Coronary artery (tissue), 2 donors: ENCODE measurements around the gene PFDN4.

Experiments used
- DNase-seq: peaks from one replicate; pipeline ENCODE4 v3.0.0-alpha.2; 2017; ENCODE audit warnings: low spot score
- H3K27ac ChIP-seq, 2 donors: fragments of 200-600 bp; sonication (generic); one replicate each; pipeline ENCODE4 v1.5.1; 2016 to 2019
- H3K4me3 ChIP-seq: fragments of 200-600 bp; sonication (generic); 2 replicates; pipeline ENCODE4 v1.5.1; 2016; ENCODE audit warnings: mild to moderate bottlenecking, moderate library complexity
- TF ChIP-seq, protein P1 (sequence below): fragments of 200-600 bp; sonication (generic); IDR thresholded peaks from one replicate; pipeline ENCODE4 v1.5.1; 2019; ENCODE audit warnings: antibody characterized with exemption

Gene PFDN4

DNA sequence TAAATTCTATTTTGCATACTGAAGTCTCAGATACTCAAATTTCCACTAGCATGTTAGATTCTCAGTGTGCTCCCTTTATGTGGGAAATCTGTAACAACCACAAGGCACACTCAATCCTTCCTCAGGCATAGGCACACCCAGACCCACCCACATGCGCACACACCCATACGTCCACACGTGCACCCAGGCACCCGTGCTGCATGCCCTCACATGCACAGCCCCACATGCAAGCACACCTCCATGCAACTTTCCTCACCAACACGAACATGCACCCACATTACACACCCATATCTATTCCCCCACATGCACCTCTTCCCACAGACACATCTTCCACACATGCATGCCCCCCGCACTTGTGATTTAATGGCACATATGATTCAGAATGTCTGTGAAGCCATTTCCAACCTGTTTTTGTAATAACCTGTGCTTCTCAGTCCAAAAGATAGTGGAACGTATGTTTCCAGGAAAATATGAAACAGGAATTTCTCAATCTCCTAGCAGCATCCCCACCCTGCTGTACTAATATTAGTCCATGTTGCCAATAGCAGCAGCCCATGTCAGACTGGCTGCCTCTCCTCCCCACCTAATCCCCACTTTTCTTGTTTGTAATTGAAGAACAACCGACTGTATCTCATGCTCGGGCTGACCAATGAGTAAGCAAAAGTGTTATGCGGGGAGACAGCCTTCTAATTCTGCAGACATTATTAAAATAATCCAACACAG lies 22.8 kb upstream of the PFDN4 start:
- DNase-seq = no peak
- TF ChIP-seq, protein P1, sequence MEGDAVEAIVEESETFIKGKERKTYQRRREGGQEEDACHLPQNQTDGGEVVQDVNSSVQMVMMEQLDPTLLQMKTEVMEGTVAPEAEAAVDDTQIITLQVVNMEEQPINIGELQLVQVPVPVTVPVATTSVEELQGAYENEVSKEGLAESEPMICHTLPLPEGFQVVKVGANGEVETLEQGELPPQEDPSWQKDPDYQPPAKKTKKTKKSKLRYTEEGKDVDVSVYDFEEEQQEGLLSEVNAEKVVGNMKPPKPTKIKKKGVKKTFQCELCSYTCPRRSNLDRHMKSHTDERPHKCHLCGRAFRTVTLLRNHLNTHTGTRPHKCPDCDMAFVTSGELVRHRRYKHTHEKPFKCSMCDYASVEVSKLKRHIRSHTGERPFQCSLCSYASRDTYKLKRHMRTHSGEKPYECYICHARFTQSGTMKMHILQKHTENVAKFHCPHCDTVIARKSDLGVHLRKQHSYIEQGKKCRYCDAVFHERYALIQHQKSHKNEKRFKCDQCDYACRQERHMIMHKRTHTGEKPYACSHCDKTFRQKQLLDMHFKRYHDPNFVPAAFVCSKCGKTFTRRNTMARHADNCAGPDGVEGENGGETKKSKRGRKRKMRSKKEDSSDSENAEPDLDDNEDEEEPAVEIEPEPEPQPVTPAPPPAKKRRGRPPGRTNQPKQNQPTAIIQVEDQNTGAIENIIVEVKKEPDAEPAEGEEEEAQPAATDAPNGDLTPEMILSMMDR = no peak
- Histone ChIP-seq H3K27ac (no peak overlapping the region), H3K4me3 (no peak overlapping the region)

DNA sequence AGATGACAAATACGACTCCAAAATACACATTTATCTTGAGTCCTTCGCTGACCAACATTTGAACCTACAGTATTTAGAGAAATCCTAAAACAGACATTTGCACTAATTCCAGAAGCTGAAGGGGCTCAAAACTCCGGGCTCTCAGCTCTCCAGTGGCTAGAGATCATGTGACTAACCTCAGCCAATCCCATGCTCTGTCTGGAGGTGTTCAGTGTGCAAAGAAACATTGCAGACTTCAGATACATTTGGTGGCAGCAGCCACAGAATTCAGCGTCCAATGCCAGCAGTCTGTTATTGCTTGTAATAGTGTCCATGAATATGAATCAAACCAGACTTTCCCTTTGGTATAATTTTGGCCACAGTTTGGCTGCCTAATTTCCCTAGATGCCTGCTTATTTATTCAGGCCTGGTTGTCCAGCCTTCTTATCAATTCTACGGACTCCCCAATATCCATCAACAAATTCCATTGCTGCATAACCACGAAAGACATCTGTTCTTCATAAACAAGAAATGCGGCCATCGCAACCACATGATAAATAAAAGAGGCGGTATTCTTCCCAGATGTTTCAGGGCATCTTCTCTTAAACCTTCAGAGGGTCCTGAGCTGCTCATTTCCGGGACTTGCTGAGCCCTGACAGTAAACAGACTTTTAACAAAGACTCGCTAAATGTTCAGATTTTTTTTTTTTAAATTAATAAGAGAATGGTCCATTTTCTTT lies 19.6 kb upstream of the PFDN4 start:
- no peak overlapping the region for H3K27ac ChIP-seq
- DNase-seq = no peak
- H3K4me3 ChIP-seq = no peak overlapping the region
- TF ChIP-seq, protein P1 = no peak

DNA sequence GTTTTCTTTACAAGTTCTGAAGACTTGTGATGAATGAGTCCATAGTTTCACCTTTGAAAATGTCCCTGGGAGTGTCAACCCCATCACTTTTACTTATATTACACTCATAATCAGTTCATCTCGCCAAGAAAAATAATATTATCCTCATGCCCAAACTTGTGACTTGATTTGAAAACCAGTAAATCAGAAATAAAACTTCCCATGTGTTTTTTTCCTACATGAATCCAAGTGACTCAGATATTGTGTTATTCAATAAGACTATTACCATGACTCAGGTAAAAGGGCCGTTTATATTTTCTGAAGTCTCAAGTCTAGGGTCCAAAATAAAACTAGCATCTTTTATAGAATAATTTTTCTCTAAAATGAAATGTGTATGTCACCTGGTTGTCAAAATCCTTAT lies 18.3 kb upstream of the PFDN4 start:
- no peak overlapping the region for H3K27ac ChIP-seq
- TF ChIP-seq, protein P1 = no peak
- no peak overlapping the region for H3K4me3 ChIP-seq
- no peak for DNase-seq

DNA sequence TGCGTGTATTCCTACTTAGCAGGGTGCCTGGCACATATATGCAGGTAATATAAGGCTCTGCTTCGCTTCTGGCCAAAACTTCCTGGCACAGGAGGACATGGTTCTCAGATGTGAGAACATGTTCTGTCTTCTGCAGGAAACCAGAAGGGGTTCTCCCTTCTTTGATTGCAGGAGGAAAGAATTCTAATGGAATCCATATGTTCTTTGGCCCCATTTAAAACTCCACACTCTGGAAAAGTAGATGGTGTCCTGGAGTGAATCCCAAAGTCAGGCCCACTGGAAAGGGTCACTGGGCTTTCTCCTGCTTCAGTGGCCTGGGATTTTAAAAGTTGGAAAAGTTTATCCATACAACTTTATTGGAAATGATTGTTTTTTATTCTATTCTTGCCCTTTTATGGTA lies 17.7 kb upstream of the PFDN4 start:
- no peak overlapping the region for H3K4me3 ChIP-seq
- no peak overlapping the region for H3K27ac ChIP-seq
- no peak for DNase-seq
- TF ChIP-seq, protein P1 = no peak

DNA sequence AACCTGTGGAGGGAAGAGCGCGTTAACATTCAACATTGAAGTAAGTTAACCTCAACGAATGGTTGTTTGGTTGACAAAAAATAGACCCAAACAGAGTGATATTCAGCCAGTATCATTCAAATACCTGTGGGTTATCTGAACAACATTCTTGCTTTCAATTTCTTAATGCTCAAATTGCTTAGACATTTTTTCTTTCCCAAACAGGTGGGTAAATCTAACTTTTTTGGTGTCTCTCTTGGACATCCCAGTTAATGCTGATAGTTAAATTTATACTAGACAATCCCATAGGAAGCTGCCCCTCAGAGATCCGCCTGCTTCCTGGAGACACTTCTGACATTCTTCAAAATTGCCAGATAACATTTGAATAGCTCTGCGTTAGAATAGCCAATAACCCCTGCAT lies 14.1 kb upstream of the PFDN4 start:
- TF ChIP-seq, protein P1 = no peak
- H3K4me3 ChIP-seq = no peak overlapping the region
- no peak for DNase-seq

DNA sequence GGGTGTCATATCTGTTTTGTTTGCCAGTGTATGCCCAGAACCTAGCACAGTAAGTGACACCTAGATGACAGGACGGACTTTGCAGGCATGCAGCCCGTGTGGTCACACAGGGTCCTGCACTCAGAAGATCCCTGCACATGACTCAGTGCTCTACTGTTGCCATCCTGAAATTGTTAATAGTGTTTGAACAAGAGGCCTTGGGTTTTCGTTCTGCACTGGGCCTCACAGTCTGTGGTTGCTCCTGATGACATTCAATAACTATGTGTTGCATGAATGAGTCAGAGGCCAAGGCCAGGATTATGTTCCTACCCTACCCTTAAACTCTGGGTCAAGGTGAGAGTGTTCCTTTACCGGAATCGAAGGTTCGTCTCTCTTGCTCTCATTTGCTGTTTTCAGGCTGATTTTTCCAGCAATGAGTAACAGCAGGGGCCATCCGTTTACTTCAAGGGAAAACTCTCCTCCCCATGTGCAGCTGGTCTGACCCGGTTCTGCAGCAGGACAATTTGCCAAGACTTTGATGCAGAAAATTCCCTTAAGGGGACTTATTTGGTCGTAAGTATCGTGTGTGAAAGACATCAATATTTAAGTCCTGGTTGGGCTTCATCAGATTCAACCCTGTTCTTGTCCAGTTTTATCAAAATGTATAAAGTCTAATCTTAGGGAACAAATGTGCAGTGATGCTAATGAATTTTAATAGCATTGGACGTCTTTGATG lies 13.0 kb upstream of the PFDN4 start:
- H3K4me3 ChIP-seq = no peak overlapping the region
- no peak overlapping the region for H3K27ac ChIP-seq
- no peak for DNase-seq
- TF ChIP-seq, protein P1 = no peak

More for the DNA sequence above, 14.1 kb upstream of the PFDN4 start:
- no peak overlapping the region for H3K27ac ChIP-seq
